ENCODE data around the gene TRIM37.
"Not testable (repeated sequence)": the region's sequence is repeated elsewhere in the genome, so short reads cannot be mapped to it uniquely, and the experiment has no call there.

The TRIM37 gene

GRCh38 chr17:59141860-59142259 is 35.2 kb upstream of the TRIM37 start:
- no peak overlapping the region for H3K4me3 ChIP-seq (ENCODE audit: low read depth in 1 of 2, low read length in 2 of 2)
- no peaks in the 10 kb centered on the region for H3K27me3 ChIP-seq (ENCODE audit: low read depth, low read length)
- no peaks in the 10 kb centered on the region for H3K36me3 ChIP-seq (ENCODE audit: control insufficient read depth in 1 of 2, insufficient read depth in 2 of 2, low read length in 2 of 2)
- no peak overlapping the region for H3K27ac ChIP-seq (ENCODE audit: low read length)
- no peaks in the 10 kb centered on the region for H3K4me1 ChIP-seq (ENCODE audit: control insufficient read depth in 1 of 2, insufficient read depth in 2 of 2, low read length in 2 of 2)
- H3K9me3 ChIP-seq (ENCODE audit: control insufficient read depth in 1 of 2, low read length in 2 of 2) = no peaks in the 10 kb centered on the region

- Histone ChIP-seq H3K9me3 (ENCODE audit: control insufficient read depth in 1 of 2, low read length in 2 of 2) (no peaks in the 10 kb centered on the region), H3K27me3 (ENCODE audit: low read depth, low read length) (no peaks in the 10 kb centered on the region), H3K4me3 (ENCODE audit: low read depth in 1 of 2, low read length in 2 of 2) (no peak overlapping the region), H3K36me3 (ENCODE audit: control insufficient read depth in 1 of 2, insufficient read depth in 2 of 2, low read length in 2 of 2) (no peaks in the 10 kb centered on the region), H3K27ac (ENCODE audit: low read length) (no peak overlapping the region), H3K4me1 (ENCODE audit: control insufficient read depth in 1 of 2, insufficient read depth in 2 of 2, low read length in 2 of 2) (no peaks in the 10 kb centered on the region)
Measured at GRCh38 chr17:59139939-59140338, 33.3 kb upstream of the TRIM37 start.

- not testable (repeated sequence) for H3K4me3 ChIP-seq (ENCODE audit: low read depth in 1 of 2, low read length in 2 of 2); H3K9me3 ChIP-seq (ENCODE audit: control insufficient read depth in 1 of 2, low read length in 2 of 2); H3K27me3 ChIP-seq (ENCODE audit: low read depth, low read length); H3K27ac ChIP-seq (ENCODE audit: low read length); H3K36me3 ChIP-seq (ENCODE audit: control insufficient read depth in 1 of 2, insufficient read depth in 2 of 2, low read length in 2 of 2); H3K4me1 ChIP-seq (ENCODE audit: control insufficient read depth in 1 of 2, insufficient read depth in 2 of 2, low read length in 2 of 2)
Measured at GRCh38 chr17:59138339-59138738, 31.7 kb upstream of the TRIM37 start.

GRCh38 chr17:59131131-59131530 is 24.5 kb upstream of the TRIM37 start:
- Histone ChIP-seq H3K36me3 (ENCODE audit: control insufficient read depth in 1 of 2, insufficient read depth in 2 of 2, low read length in 2 of 2) (peaks cover 0 to 15% of the 10 kb centered on the region in 2 donors), H3K4me1 (ENCODE audit: control insufficient read depth in 1 of 2, insufficient read depth in 2 of 2, low read length in 2 of 2) (no peaks in the 10 kb centered on the region)

GRCh38 chr17:59129814-59130213 is 23.1 kb upstream of the TRIM37 start:
- H3K9me3 ChIP-seq (ENCODE audit: control insufficient read depth in 1 of 2, low read length in 2 of 2) = no peaks in the 10 kb centered on the region
- H3K27me3 ChIP-seq (ENCODE audit: low read depth, low read length) = no peaks in the 10 kb centered on the region
- no peak overlapping the region for H3K4me3 ChIP-seq (ENCODE audit: low read depth in 1 of 2, low read length in 2 of 2)
- no peaks in the 10 kb centered on the region for H3K4me1 ChIP-seq (ENCODE audit: control insufficient read depth in 1 of 2, insufficient read depth in 2 of 2, low read length in 2 of 2)
- no peak overlapping the region for H3K27ac ChIP-seq (ENCODE audit: low read length)
- H3K36me3 ChIP-seq (ENCODE audit: control insufficient read depth in 1 of 2, insufficient read depth in 2 of 2, low read length in 2 of 2) = peaks cover 0 to 15% of the 10 kb centered on the region in 2 donors

More at GRCh38 chr17:59131131-59131530, 24.5 kb upstream of the TRIM37 start:
- Histone ChIP-seq H3K27me3 (ENCODE audit: low read depth, low read length) (no peaks in the 10 kb centered on the region), H3K27ac (ENCODE audit: low read length) (no peak overlapping the region), H3K4me3 (ENCODE audit: low read depth in 1 of 2, low read length in 2 of 2) (no peak overlapping the region), H3K9me3 (ENCODE audit: control insufficient read depth in 1 of 2, low read length in 2 of 2) (no peaks in the 10 kb centered on the region)

GRCh38 chr17:59126809-59127417 is 20.2 kb upstream of the TRIM37 start:
- H3K36me3 ChIP-seq (ENCODE audit: control insufficient read depth in 1 of 2, insufficient read depth in 2 of 2, low read length in 2 of 2) = peaks cover 0 to 17% of the 10 kb centered on the region in 2 donors

GRCh38 chr17:59124665-59125064 is 18.0 kb upstream of the TRIM37 start:
- H3K36me3 ChIP-seq (ENCODE audit: control insufficient read depth in 1 of 2, insufficient read depth in 2 of 2, low read length in 2 of 2) = peaks cover 0 to 19% of the 10 kb centered on the region in 2 donors
- no peak overlapping the region for H3K27ac ChIP-seq (ENCODE audit: low read length)
- H3K4me1 ChIP-seq (ENCODE audit: control insufficient read depth in 1 of 2, insufficient read depth in 2 of 2, low read length in 2 of 2) = no peaks in the 10 kb centered on the region

More at GRCh38 chr17:59126809-59127417, 20.2 kb upstream of the TRIM37 start:
- Histone ChIP-seq H3K9me3 (ENCODE audit: control insufficient read depth in 1 of 2, low read length in 2 of 2) (no peaks in the 10 kb centered on the region), H3K27me3 (ENCODE audit: low read depth, low read length) (no peaks in the 10 kb centered on the region), H3K27ac (ENCODE audit: low read length) (no peak overlapping the region), H3K4me3 (ENCODE audit: low read depth in 1 of 2, low read length in 2 of 2) (no peak overlapping the region), H3K4me1 (ENCODE audit: control insufficient read depth in 1 of 2, insufficient read depth in 2 of 2, low read length in 2 of 2) (no peaks in the 10 kb centered on the region)

GRCh38 chr17:59121901-59122480 is 15.3 kb upstream of the TRIM37 start:
- no peak overlapping the region for H3K4me3 ChIP-seq (ENCODE audit: low read depth in 1 of 2, low read length in 2 of 2)
- peaks cover 2 to 10% of the 10 kb centered on the region in 2 donors for H3K36me3 ChIP-seq (ENCODE audit: control insufficient read depth in 1 of 2, insufficient read depth in 2 of 2, low read length in 2 of 2)
- H3K9me3 ChIP-seq (ENCODE audit: control insufficient read depth in 1 of 2, low read length in 2 of 2) = no peaks in the 10 kb centered on the region
- no peaks in the 10 kb centered on the region for H3K27me3 ChIP-seq (ENCODE audit: low read depth, low read length)
- no peak overlapping the region for H3K27ac ChIP-seq (ENCODE audit: low read length)
- H3K4me1 ChIP-seq (ENCODE audit: control insufficient read depth in 1 of 2, insufficient read depth in 2 of 2, low read length in 2 of 2) = no peaks in the 10 kb centered on the region

More at GRCh38 chr17:59124665-59125064, 18.0 kb upstream of the TRIM37 start:
- no peaks in the 10 kb centered on the region for H3K9me3 ChIP-seq (ENCODE audit: control insufficient read depth in 1 of 2, low read length in 2 of 2)
- H3K4me3 ChIP-seq (ENCODE audit: low read depth in 1 of 2, low read length in 2 of 2) = no peak overlapping the region
- no peaks in the 10 kb centered on the region for H3K27me3 ChIP-seq (ENCODE audit: low read depth, low read length)

GRCh38 chr17:59115474-59115873 is 8.8 kb upstream of the TRIM37 start:
- Histone ChIP-seq H3K4me1 (ENCODE audit: control insufficient read depth in 1 of 2, insufficient read depth in 2 of 2, low read length in 2 of 2) (no peaks in the 10 kb centered on the region), H3K27ac (ENCODE audit: low read length) (no peak overlapping the region), H3K36me3 (ENCODE audit: control insufficient read depth in 1 of 2, insufficient read depth in 2 of 2, low read length in 2 of 2) (peaks cover 2 to 5% of the 10 kb centered on the region in 2 donors), H3K27me3 (ENCODE audit: low read depth, low read length) (no peaks in the 10 kb centered on the region), H3K9me3 (ENCODE audit: control insufficient read depth in 1 of 2, low read length in 2 of 2) (no peaks in the 10 kb centered on the region), H3K4me3 (ENCODE audit: low read depth in 1 of 2, low read length in 2 of 2) (no peak overlapping the region)

- H3K27ac ChIP-seq (ENCODE audit: low read length) = no peak overlapping the region
- H3K27me3 ChIP-seq (ENCODE audit: low read depth, low read length) = no peaks in the 10 kb centered on the region
- H3K36me3 ChIP-seq (ENCODE audit: control insufficient read depth in 1 of 2, insufficient read depth in 2 of 2, low read length in 2 of 2) = peaks cover 0 to 5% of the 10 kb centered on the region in 2 donors
- no peak overlapping the region for H3K4me3 ChIP-seq (ENCODE audit: low read depth in 1 of 2, low read length in 2 of 2)
- no peaks in the 10 kb centered on the region for H3K9me3 ChIP-seq (ENCODE audit: control insufficient read depth in 1 of 2, low read length in 2 of 2)
- peaks cover 4 to 6% of the 10 kb centered on the region in 2 donors for H3K4me1 ChIP-seq (ENCODE audit: control insufficient read depth in 1 of 2, insufficient read depth in 2 of 2, low read length in 2 of 2)
Measured at GRCh38 chr17:59111539-59111938, 4.9 kb upstream of the TRIM37 start.

- Histone ChIP-seq H3K27ac (ENCODE audit: low read length) (no peak overlapping the region), H3K36me3 (ENCODE audit: control insufficient read depth in 1 of 2, insufficient read depth in 2 of 2, low read length in 2 of 2) (peaks cover 0 to 5% of the 10 kb centered on the region in 2 donors), H3K9me3 (ENCODE audit: control insufficient read depth in 1 of 2, low read length in 2 of 2) (no peaks in the 10 kb centered on the region), H3K27me3 (ENCODE audit: low read depth, low read length) (no peaks in the 10 kb centered on the region), H3K4me3 (ENCODE audit: low read depth in 1 of 2, low read length in 2 of 2) (no peak overlapping the region), H3K4me1 (ENCODE audit: control insufficient read depth in 1 of 2, insufficient read depth in 2 of 2, low read length in 2 of 2) (peaks cover 4 to 6% of the 10 kb centered on the region in 2 donors)
Measured at GRCh38 chr17:59110973-59111372, 4.3 kb upstream of the TRIM37 start.
